ENCODE results near the gene TNFAIP8. TPM values are rescaled to one million over a fixed set of nuclear protein-coding genes. Genes with fewer than 3 reads are reported as not detected.

Gene TNFAIP8
- total and polyA plus RNA-seq, 2 of the 13 experiments (the other 11 are each of a cell fraction or from before 2014, with no cell fraction given): 6.4 to 11.2 TPM

DNA sequence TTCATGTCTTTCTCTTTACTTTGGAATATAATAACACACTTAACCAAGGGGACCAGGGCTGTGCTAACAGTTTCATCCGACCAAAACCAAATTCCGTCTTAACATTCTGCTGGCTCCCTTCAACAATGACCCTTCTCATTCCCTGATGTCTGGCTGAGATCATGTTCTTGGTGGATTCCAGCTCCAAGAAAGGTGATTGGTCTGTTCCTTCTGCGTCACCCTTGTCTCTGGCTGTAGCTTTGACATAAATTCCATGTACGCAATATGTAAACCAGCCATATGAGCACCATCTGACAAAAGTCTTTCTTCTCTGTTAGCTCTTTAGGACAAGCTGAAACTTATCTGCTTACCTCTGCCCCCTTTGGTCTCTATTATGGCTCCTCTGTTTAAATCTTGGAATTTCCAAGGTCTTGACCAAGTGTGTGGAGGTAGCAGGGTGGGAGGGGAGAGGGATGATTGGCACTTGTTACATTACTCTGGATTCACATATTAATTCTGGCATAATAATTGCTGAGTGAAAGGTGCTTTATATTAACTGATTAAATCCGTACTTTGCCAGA, 50.8 kb downstream of the TNFAIP8 start:
- H3K36me3 ChIP-seq (replicated peaks in 1 of 2; ENCODE audit: control insufficient read depth in 1 of 2, insufficient read depth in 2 of 2, low read length in 2 of 2): no peaks in the 10 kb centered on the region
- WGBS (ENCODE audit: low lambda C conversion rate): 46% methylated on average over 5 of the region's 5 CpGs
- FAIRE-seq (no peak), DNase-seq (ENCODE audit: low spot score) (no peak), ATAC-seq (no peak)
- ChIA-PET CTCF (ENCODE audit: low intra/inter-chr PET ratio, low total read pairs) (no interaction called here), POLR2A (no interaction called here)
- H3K27me3 ChIP-seq (ENCODE audit: control insufficient read depth in 1 of 2, insufficient read depth in 2 of 2, low read length in 2 of 2): 0 out of 5 replicates have a peak, but pooled peaks cover 1 to 10% of the 10 kb centered on the region in 2 experiments
- BruUV-seq (replicated peaks): no TSS peak
- no peak for TF ChIP-seq PAWR (CRISPR knock-in tag; IDR thresholded peaks at IDR 0.05; ENCODE audit: borderline replicate concordance)
- TF ChIP-seq, protein P1, sequence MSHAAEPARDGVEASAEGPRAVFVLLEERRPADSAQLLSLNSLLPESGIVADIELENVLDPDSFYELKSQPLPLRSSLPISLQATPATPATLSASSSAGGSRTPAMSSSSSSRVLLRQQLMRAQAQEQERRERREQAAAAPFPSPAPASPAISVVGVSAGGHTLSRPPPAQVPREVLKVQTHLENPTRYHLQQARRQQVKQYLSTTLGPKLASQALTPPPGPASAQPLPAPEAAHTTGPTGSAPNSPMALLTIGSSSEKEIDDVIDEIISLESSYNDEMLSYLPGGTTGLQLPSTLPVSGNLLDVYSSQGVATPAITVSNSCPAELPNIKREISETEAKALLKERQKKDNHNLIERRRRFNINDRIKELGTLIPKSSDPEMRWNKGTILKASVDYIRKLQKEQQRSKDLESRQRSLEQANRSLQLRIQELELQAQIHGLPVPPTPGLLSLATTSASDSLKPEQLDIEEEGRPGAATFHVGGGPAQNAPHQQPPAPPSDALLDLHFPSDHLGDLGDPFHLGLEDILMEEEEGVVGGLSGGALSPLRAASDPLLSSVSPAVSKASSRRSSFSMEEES (CRISPR knock-in tag; IDR thresholded peaks at IDR 0.05): no peak
- no peak for TF ChIP-seq KMT2B (CRISPR knock-in tag; IDR thresholded peaks at IDR 0.05)
- TF ChIP-seq HNF1B (CRISPR knock-in tag; IDR thresholded peaks at IDR 0.05): no peak
- no peak for TF ChIP-seq MYNN (CRISPR knock-in tag; IDR thresholded peaks at IDR 0.05; ENCODE audit: low read depth)
- no peak for TF ChIP-seq ZNF530 (CRISPR knock-in tag; IDR thresholded peaks at IDR 0.05; ENCODE audit: low read depth)
- TF ChIP-seq RBM22 (optimal IDR thresholded peaks at IDR 0.05; ENCODE audit: low read length): no peak
- no peak overlapping the region for H3K4me2 ChIP-seq (ENCODE audit: low read depth, low read length)
- no peaks in the 10 kb centered on the region for H4K20me1 ChIP-seq (ENCODE audit: insufficient read depth, low read length)
- no peaks in the 10 kb centered on the region for H3K9me3 ChIP-seq (ENCODE audit: low read length)
- intact Hi-C loops (cut with micrococcal nuclease; ENCODE audit: unreplicated experiment) (no loop called here), in situ Hi-C loops (cut with HindIII; ENCODE audit: extremely low pct_ligation_motif_present, low pct_unique_long_range_greater_than_20kb) (no loop called here)
- no peaks in the 10 kb centered on the region for H3K79me2 ChIP-seq (ENCODE audit: insufficient read depth, low read length)
- H2AFZ ChIP-seq (ENCODE audit: low read length): no peak overlapping the region
- H3K27ac ChIP-seq (ENCODE audit: extremely low read length, insufficient read depth, low read length): no peak overlapping the region
- no peaks in the 10 kb centered on the region for H3K4me1 ChIP-seq (ENCODE audit: insufficient read depth, low read length)
- no peak overlapping the region for H3K9ac ChIP-seq (ENCODE audit: insufficient read depth, low read depth, low read length)
- no peak overlapping the region for H3K4me3 ChIP-seq (replicated peaks in 1 of 3; ENCODE audit: insufficient read depth in 1 of 3, low read depth in 2 of 3, low read length in 3 of 3)

All from HepG2 (cell line).